NK-92 treated with Interleukin-12 subunit alpha and Interleukin-12 subunit beta, amount 100 ng/mL, for 24 hours (cell line): ENCODE data around the gene HGS.
"Not testable (repeated sequence)": the region's sequence is repeated elsewhere in the genome, so short reads cannot be mapped to it uniquely, and the experiment has no call there.

Experiments used
- DNase-seq: peaks from one replicate; lab custom pipeline; 2025; lab: John Stamatoyannopoulos, UW

Gene HGS

GRCh38 chr17:81717049-81717765, 33.4 kb downstream of the HGS start:
- no peak for DNase-seq

- no peak for DNase-seq
Measured at GRCh38 chr17:81717766-81718089, 33.9 kb downstream of the HGS start.

GRCh38 chr17:81719410-81720266, 35.8 kb downstream of the HGS start:
- DNase-seq, result no peak

GRCh38 chr17:81720267-81721071, 36.7 kb downstream of the HGS start:
- DNase-seq, result no peak

- no peak for DNase-seq
Measured at GRCh38 chr17:81722184-81723120, 38.6 kb downstream of the HGS start.

GRCh38 chr17:81723651-81724209, 39.9 kb downstream of the HGS start:
- DNase-seq, result no peak

- DNase-seq, result no peak
Measured at GRCh38 chr17:81725439-81725838, 41.6 kb downstream of the HGS start.

GRCh38 chr17:81726004-81726403, 42.2 kb downstream of the HGS start:
- no peak for DNase-seq

GRCh38 chr17:81727324-81728031, 43.7 kb downstream of the HGS start:
- DNase-seq, result no peak

- DNase-seq, result peak; percentile 50
Measured at GRCh38 chr17:81733507-81734404, 49.9 kb downstream of the HGS start.

- DNase-seq, result no peak
Measured at GRCh38 chr17:81734405-81735263, 50.8 kb downstream of the HGS start.

- no peak for DNase-seq
Measured at GRCh38 chr17:81735264-81736102, 51.7 kb downstream of the HGS start.

GRCh38 chr17:81737947-81738800, 54.4 kb downstream of the HGS start:
- no peak for DNase-seq

GRCh38 chr17:81738801-81739393, 55.1 kb downstream of the HGS start:
- no peak for DNase-seq

- DNase-seq, result not testable (repeated sequence)
Measured at GRCh38 chr17:81739593-81739992, 55.8 kb downstream of the HGS start.

- DNase-seq, result no peak
Measured at GRCh38 chr17:81740395-81740961, 56.7 kb downstream of the HGS start.
